ENCODE data around the gene TSSC4. TPM values are rescaled to one million over a fixed set of nuclear protein-coding genes. Genes with fewer than 3 reads are reported as not detected.

TSSC4 gene
- total and polyA plus RNA-seq, 7 donors, result 43.7 to 60.1 (median 49.6) TPM

DNA sequence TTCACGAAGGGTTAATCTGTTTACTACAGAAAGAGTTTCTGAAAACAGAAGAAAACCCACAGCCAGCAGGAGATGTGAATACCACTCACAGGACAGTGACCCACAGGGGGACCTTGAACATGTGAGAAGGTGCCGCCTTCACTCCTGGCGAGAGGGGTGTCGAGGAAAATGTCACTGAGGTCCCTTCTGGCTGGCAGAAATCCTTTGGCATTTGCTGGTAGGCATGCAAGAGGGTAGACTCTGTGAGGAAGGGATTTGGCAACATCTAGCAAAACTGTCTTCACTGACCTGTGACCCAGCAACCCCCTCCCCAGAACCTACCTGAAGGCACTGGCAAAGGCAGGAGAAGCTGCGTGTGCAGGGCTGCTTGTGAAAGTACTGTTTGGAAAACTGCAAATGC, 52.9 kb downstream of the TSSC4 start:
- TF ChIP-seq, protein P1, sequence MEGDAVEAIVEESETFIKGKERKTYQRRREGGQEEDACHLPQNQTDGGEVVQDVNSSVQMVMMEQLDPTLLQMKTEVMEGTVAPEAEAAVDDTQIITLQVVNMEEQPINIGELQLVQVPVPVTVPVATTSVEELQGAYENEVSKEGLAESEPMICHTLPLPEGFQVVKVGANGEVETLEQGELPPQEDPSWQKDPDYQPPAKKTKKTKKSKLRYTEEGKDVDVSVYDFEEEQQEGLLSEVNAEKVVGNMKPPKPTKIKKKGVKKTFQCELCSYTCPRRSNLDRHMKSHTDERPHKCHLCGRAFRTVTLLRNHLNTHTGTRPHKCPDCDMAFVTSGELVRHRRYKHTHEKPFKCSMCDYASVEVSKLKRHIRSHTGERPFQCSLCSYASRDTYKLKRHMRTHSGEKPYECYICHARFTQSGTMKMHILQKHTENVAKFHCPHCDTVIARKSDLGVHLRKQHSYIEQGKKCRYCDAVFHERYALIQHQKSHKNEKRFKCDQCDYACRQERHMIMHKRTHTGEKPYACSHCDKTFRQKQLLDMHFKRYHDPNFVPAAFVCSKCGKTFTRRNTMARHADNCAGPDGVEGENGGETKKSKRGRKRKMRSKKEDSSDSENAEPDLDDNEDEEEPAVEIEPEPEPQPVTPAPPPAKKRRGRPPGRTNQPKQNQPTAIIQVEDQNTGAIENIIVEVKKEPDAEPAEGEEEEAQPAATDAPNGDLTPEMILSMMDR (IDR thresholded peaks at IDR 0.05), result no peak
- TF ChIP-seq POLR2AphosphoS5 (IDR thresholded peaks at IDR 0.05) (no peak), EP300 (IDR thresholded peaks at IDR 0.05) (no peak), POLR2A (IDR thresholded peaks at IDR 0.05) (no peak)
- no peak for DNase-seq
- intact Hi-C loops (cut with DNase I), result no loop called here
- peaks cover 0 to 2% (median 0%) of the 10 kb centered on the region in 4 donors for H3K9me3 ChIP-seq
- H3K36me3 ChIP-seq, result no peaks in the 10 kb centered on the region
- H3K4me1 ChIP-seq, result no peaks in the 10 kb centered on the region
- no peak overlapping the region for H3K27ac ChIP-seq
- no peak overlapping the region for H3K4me3 ChIP-seq
- WGBS, 2 donors, result 95 to 98% methylated on average over 5 of the region's 5 CpGs
- H3K27me3 ChIP-seq, result peaks cover 0 to 38% (median 6%) of the 10 kb centered on the region in 3 donors

Small RNAs within 50 kb of the gene (small RNA-seq; reads per million reads assigned to genes)
- gene RF00019, result 0 reads per million in 3 donors

Other genes with a start within 250 kb of the TSSC4 start
- gene INS, start 239.5 kb upstream of the TSSC4 start, total RNA-seq, result not detected
- gene INS, start 239.5 kb upstream of the TSSC4 start, polyA plus RNA-seq, result 10 to 100 TPM in 1 of 3 donors, under 1 TPM in 1, not detected in 1; 0.73 to 51.7 TPM
- gene TH, start 228.9 kb upstream of the TSSC4 start, total RNA-seq, result not detected
- under 1 TPM in 1 of 3 donors, not detected in 2; 0.17 TPM for gene TH, start 228.9 kb upstream of the TSSC4 start, polyA plus RNA-seq
- under 1 TPM in 2 of 4 donors, not detected in 2; 0.28 to 0.33 TPM for gene ASCL2, start 130.2 kb upstream of the TSSC4 start, total RNA-seq
- gene ASCL2, start 130.2 kb upstream of the TSSC4 start, polyA plus RNA-seq, result 1 to 10 TPM; 1.2 to 4.8 (median 1.4) TPM
- gene C11orf21, start 98.8 kb upstream of the TSSC4 start, total RNA-seq, result under 1 TPM in 2 of 4 donors, not detected in 2; 0.68 to 0.71 TPM
- 1 to 10 TPM in 1 of 3 donors, not detected in 2; 6.2 TPM for gene C11orf21, start 98.8 kb upstream of the TSSC4 start, polyA plus RNA-seq
- gene TSPAN32, start 98.7 kb upstream of the TSSC4 start, total RNA-seq, result 1 to 10 TPM in 2 of 4 donors, under 1 TPM in 2; 0.81 to 5.3 (median 0.95) TPM
- 1 to 10 TPM in 1 of 3 donors, not detected in 2; 4.6 TPM for gene TSPAN32, start 98.7 kb upstream of the TSSC4 start, polyA plus RNA-seq
- gene CD81, start 23.4 kb upstream of the TSSC4 start, total RNA-seq, result 100 to 1,000 TPM; 401 to 625 (median 493) TPM
- 100 to 1,000 TPM in 1 of 3 donors, 10 to 100 TPM in 2; 67.9 to 313 (median 90.6) TPM for gene CD81, start 23.4 kb upstream of the TSSC4 start, polyA plus RNA-seq
- not detected for gene TRPM5, start 43.8 kb downstream of the TSSC4 start, total RNA-seq
- gene TRPM5, start 43.8 kb downstream of the TSSC4 start, polyA plus RNA-seq, result 1 to 10 TPM in 1 of 3 donors, under 1 TPM in 1, not detected in 1; 0.60 to 2.8 TPM
- gene KCNQ1, start 44.3 kb downstream of the TSSC4 start, total RNA-seq, result 1 to 10 TPM; 1.1 to 3.8 (median 3.1) TPM
- gene KCNQ1, start 44.3 kb downstream of the TSSC4 start, polyA plus RNA-seq, result 10 to 100 TPM in 1 of 3 donors, 1 to 10 TPM in 2; 7.8 to 25.2 (median 9.5) TPM